ENCODE measurements around the gene OR4K15. TPM values are rescaled to one million over a fixed set of nuclear protein-coding genes. Genes with fewer than 3 reads are reported as not detected.

Gene OR4K15
- total RNA-seq, 1 donor from 2014 or later = not detected

DNA sequence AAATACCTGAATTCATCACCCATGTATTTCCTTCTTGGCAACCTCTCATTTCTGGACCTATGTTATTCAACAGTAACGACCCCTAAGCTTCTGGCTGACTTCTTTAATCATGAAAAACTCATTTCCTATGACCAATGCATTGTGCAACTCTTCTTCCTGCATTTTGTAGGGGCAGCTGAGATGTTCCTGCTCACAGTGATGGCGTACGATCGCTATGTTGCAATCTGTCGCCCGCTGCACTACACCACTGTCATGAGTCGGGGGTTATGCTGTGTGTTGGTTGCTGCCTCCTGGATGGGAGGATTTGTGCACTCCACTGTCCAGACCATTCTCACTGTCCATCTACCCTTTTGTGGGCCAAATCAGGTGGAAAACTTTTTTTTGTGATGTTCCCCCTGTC lies 26.9 kb downstream of the OR4K15 start:
- no peak overlapping the region for H3K4me3 Mint-ChIP-seq (ENCODE audit: unreplicated experiment)
- Histone ChIP-seq H4K20me1 (ENCODE audit: insufficient read depth, low read length) (no peaks in the 10 kb centered on the region), H3K27ac (ENCODE audit: low read depth, low read length) (no peak overlapping the region), H3K27me3 (ENCODE audit: insufficient read depth, low read length) (no peaks in the 10 kb centered on the region), H3K4me2 (ENCODE audit: low read length) (no peak overlapping the region), H3K9ac (ENCODE audit: low read length) (no peak overlapping the region), H3K4me3 (ENCODE audit: insufficient read depth, low read depth, low read length) (no peak overlapping the region), H2AFZ (ENCODE audit: low read depth, low read length) (no peak overlapping the region), H3K4me1 (ENCODE audit: insufficient read depth, low read length) (no peaks in the 10 kb centered on the region), H3K36me3 (ENCODE audit: insufficient read depth, low read length) (no peaks in the 10 kb centered on the region), H3K9me3 (ENCODE audit: insufficient read depth, low read depth, low read length) (peaks cover 4% of the 10 kb centered on the region), H3K79me2 (ENCODE audit: insufficient read depth, low read length) (no peaks in the 10 kb centered on the region)
- no peak for TF ChIP-seq EZH2 (IDR thresholded peaks at IDR 0.05; ENCODE audit: insufficient read depth, low read length)
- TF ChIP-seq, protein P1, sequence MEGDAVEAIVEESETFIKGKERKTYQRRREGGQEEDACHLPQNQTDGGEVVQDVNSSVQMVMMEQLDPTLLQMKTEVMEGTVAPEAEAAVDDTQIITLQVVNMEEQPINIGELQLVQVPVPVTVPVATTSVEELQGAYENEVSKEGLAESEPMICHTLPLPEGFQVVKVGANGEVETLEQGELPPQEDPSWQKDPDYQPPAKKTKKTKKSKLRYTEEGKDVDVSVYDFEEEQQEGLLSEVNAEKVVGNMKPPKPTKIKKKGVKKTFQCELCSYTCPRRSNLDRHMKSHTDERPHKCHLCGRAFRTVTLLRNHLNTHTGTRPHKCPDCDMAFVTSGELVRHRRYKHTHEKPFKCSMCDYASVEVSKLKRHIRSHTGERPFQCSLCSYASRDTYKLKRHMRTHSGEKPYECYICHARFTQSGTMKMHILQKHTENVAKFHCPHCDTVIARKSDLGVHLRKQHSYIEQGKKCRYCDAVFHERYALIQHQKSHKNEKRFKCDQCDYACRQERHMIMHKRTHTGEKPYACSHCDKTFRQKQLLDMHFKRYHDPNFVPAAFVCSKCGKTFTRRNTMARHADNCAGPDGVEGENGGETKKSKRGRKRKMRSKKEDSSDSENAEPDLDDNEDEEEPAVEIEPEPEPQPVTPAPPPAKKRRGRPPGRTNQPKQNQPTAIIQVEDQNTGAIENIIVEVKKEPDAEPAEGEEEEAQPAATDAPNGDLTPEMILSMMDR (IDR thresholded peaks at IDR 0.05; ENCODE audit: insufficient read depth, low read depth, low read length) = no peak
- H3K9me3 Mint-ChIP-seq (ENCODE audit: unreplicated experiment) = no peaks in the 10 kb centered on the region
- no peaks in the 10 kb centered on the region for H3K27me3 Mint-ChIP-seq (ENCODE audit: low read depth, unreplicated experiment)
- FAIRE-seq (no peak), DNase-seq (ENCODE audit: low read depth) (no peak)
- no peak overlapping the region for H3K27ac Mint-ChIP-seq (ENCODE audit: unreplicated experiment)
- H3K4me1 Mint-ChIP-seq (ENCODE audit: low read depth, unreplicated experiment) = no peaks in the 10 kb centered on the region
- H3K36me3 Mint-ChIP-seq (ENCODE audit: low read depth, unreplicated experiment) = no peaks in the 10 kb centered on the region

GRCh38 chr14:20008156-20008555 lies 32.8 kb downstream of the OR4K15 start:
- Histone ChIP-seq H3K27ac (ENCODE audit: low read depth, low read length) (no peak overlapping the region), H2AFZ (ENCODE audit: low read depth, low read length) (no peak overlapping the region), H4K20me1 (ENCODE audit: insufficient read depth, low read length) (no peaks in the 10 kb centered on the region), H3K9me3 (ENCODE audit: insufficient read depth, low read depth, low read length) (peaks cover 9% of the 10 kb centered on the region), H3K9ac (ENCODE audit: low read length) (no peak overlapping the region), H3K79me2 (ENCODE audit: insufficient read depth, low read length) (no peaks in the 10 kb centered on the region), H3K4me3 (ENCODE audit: insufficient read depth, low read depth, low read length) (no peak overlapping the region), H3K4me1 (ENCODE audit: insufficient read depth, low read length) (no peaks in the 10 kb centered on the region), H3K27me3 (ENCODE audit: insufficient read depth, low read length) (no peaks in the 10 kb centered on the region), H3K36me3 (ENCODE audit: insufficient read depth, low read length) (no peaks in the 10 kb centered on the region), H3K4me2 (ENCODE audit: low read length) (no peak overlapping the region)
- no peaks in the 10 kb centered on the region for H3K9me3 Mint-ChIP-seq (ENCODE audit: unreplicated experiment)
- DNase-seq (ENCODE audit: low read depth) (no peak), FAIRE-seq (no peak)
- H3K36me3 Mint-ChIP-seq (ENCODE audit: low read depth, unreplicated experiment) = no peaks in the 10 kb centered on the region
- no peaks in the 10 kb centered on the region for H3K27me3 Mint-ChIP-seq (ENCODE audit: low read depth, unreplicated experiment)
- no peak for TF ChIP-seq EZH2 (IDR thresholded peaks at IDR 0.05; ENCODE audit: insufficient read depth, low read length)
- TF ChIP-seq, protein P1 (IDR thresholded peaks at IDR 0.05; ENCODE audit: insufficient read depth, low read depth, low read length) = no peak
- H3K4me3 Mint-ChIP-seq (ENCODE audit: unreplicated experiment) = no peak overlapping the region
- no peaks in the 10 kb centered on the region for H3K4me1 Mint-ChIP-seq (ENCODE audit: low read depth, unreplicated experiment)
- H3K27ac Mint-ChIP-seq (ENCODE audit: unreplicated experiment) = no peak overlapping the region

GRCh38 chr14:20019257-20019865 lies 44.0 kb downstream of the OR4K15 start, which contains the start of gene OR4K14:
OR4K14 (minus strand) TSS chr14:20019307; CDS start chr14:20015193, 4,114 bp downstream.
- H3K36me3 ChIP-seq (ENCODE audit: insufficient read depth, low read length) = no peaks in the 10 kb centered on the region
- no peaks in the 10 kb centered on the region for H3K4me1 ChIP-seq (ENCODE audit: insufficient read depth, low read length)
- Mint-ChIP-seq H3K27me3 (ENCODE audit: low read depth, unreplicated experiment) (no peaks in the 10 kb centered on the region), H3K27ac (ENCODE audit: unreplicated experiment) (no peak within 1 kb of the TSS), H3K4me3 (ENCODE audit: unreplicated experiment) (no peak within 1 kb of the TSS), H3K4me1 (ENCODE audit: low read depth, unreplicated experiment) (no peaks in the 10 kb centered on the region), H3K36me3 (ENCODE audit: low read depth, unreplicated experiment) (no peaks in the 10 kb centered on the region), H3K9me3 (ENCODE audit: unreplicated experiment) (no peaks in the 10 kb centered on the region)
- no peak within 1 kb of the TSS for H2AFZ ChIP-seq (ENCODE audit: low read depth, low read length)
- peaks cover 5% of the 10 kb centered on the region for H3K9me3 ChIP-seq (ENCODE audit: insufficient read depth, low read depth, low read length)
- no peaks in the 10 kb centered on the region for H3K27me3 ChIP-seq (ENCODE audit: insufficient read depth, low read length)
- H3K79me2 ChIP-seq (ENCODE audit: insufficient read depth, low read length) = no peaks in the 10 kb centered on the region
- H3K4me2 ChIP-seq (ENCODE audit: low read length) = no peak within 1 kb of the TSS
- H3K4me3 ChIP-seq (ENCODE audit: insufficient read depth, low read depth, low read length) = no peak within 1 kb of the TSS
- TF ChIP-seq, protein P1 (IDR thresholded peaks at IDR 0.05; ENCODE audit: insufficient read depth, low read depth, low read length) = no peak
- TF ChIP-seq EZH2 (IDR thresholded peaks at IDR 0.05; ENCODE audit: insufficient read depth, low read length) = no peak
- no peak within 1 kb of the TSS for H3K9ac ChIP-seq (ENCODE audit: low read length)
- no peaks in the 10 kb centered on the region for H4K20me1 ChIP-seq (ENCODE audit: insufficient read depth, low read length)
- no peak for DNase-seq (ENCODE audit: low read depth)
- H3K27ac ChIP-seq (ENCODE audit: low read depth, low read length) = no peak within 1 kb of the TSS
- no peak for FAIRE-seq

Measured in astrocyte (in vitro differentiated cells and primary cell).